Fibroblast of lung (primary cell): ENCODE results near the gene MXI1. TPM values are rescaled to one million over a fixed set of nuclear protein-coding genes. Genes with fewer than 3 reads are reported as not detected.

Experiments
- DNase-seq, 2 donors: peaks; one replicate each; pipeline versions ENCODE4 v3.0.0 to v3.0.0-alpha.2; 2010; ENCODE audit warnings: low read depth in 2 of 2
- H2AFZ ChIP-seq: 2 replicates; pipeline ENCODE4 v1.5.1; 2012; ENCODE audit warnings: low read length, control low read depth, inconsistent platforms
- H3K27ac ChIP-seq: 2 replicates; pipeline ENCODE4 v1.5.1; 2011; ENCODE audit warnings: low read length, control low read depth; ENCODE audit not compliant: insufficient read depth
- H3K27me3 ChIP-seq: 2 replicates; pipeline ENCODE4 v1.5.1; 2011; ENCODE audit warnings: mild to moderate bottlenecking, low read length; ENCODE audit not compliant: control insufficient read depth, insufficient read depth
- H3K36me3 ChIP-seq: 2 replicates; pipeline ENCODE4 v1.5.1; 2011; ENCODE audit warnings: low read length; ENCODE audit not compliant: control insufficient read depth, insufficient read depth
- H3K4me1 ChIP-seq: 2 replicates; pipeline ENCODE4 v1.5.1; 2011; ENCODE audit warnings: low read length; ENCODE audit not compliant: control insufficient read depth, insufficient read depth; ENCODE audit errors: extremely low read depth
- H3K4me2 ChIP-seq: 2 replicates; pipeline ENCODE4 v1.5.1; 2011; ENCODE audit warnings: low read length, control low read depth; ENCODE audit not compliant: insufficient read depth; ENCODE audit errors: extremely low read depth
- H3K4me3 ChIP-seq, 4 experiments: fragments of 200-600 bp in 1 of 4; sonication (generic) in 1 of 4; replicated peaks in 1 of 4; 2 replicates each; pipeline ENCODE4 v1.5.1; 2011 to 2016; ENCODE audit warnings: low read length in 4 of 4, low read depth in 3 of 4, mild to moderate bottlenecking in 3 of 4, control low read depth in 2 of 4, inconsistent platforms in 1 of 4, mixed read lengths in 1 of 4; ENCODE audit not compliant: insufficient read depth in 1 of 4; ENCODE audit errors: control extremely low read depth in 1 of 4
- H3K79me2 ChIP-seq: 2 replicates; pipeline ENCODE4 v1.5.1; 2012; ENCODE audit warnings: mild to moderate bottlenecking, low read length, inconsistent platforms; ENCODE audit not compliant: control insufficient read depth, insufficient read depth
- H3K9ac ChIP-seq: 2 replicates; pipeline ENCODE4 v1.5.1; 2011; ENCODE audit warnings: mild to moderate bottlenecking, low read length, control low read depth; ENCODE audit not compliant: insufficient read depth
- H3K9me3 ChIP-seq: 2 replicates; pipeline ENCODE4 v1.5.1; 2012; ENCODE audit warnings: low read depth, low read length; ENCODE audit not compliant: control insufficient read depth, insufficient read depth
- H4K20me1 ChIP-seq: 2 replicates; pipeline ENCODE4 v1.5.1; 2011; ENCODE audit warnings: low read length; ENCODE audit not compliant: control insufficient read depth, insufficient read depth; ENCODE audit errors: extremely low read depth
- CTCF ChIP-seq, 2 donors: IDR thresholded peaks in 1 of 2; conservative IDR thresholded peaks in 1 of 2; 1 replicate in 1 of 2; 2 replicates in 1 of 2; pipeline ENCODE4 v1.5.1; 2011 to 2012; ENCODE audit warnings: low read length in 2 of 2, control low read depth in 1 of 2, inconsistent platforms in 1 of 2, low read depth in 1 of 2, mild to moderate bottlenecking in 1 of 2
- EZH2 ChIP-seq: IDR thresholded peaks from 2 replicates; pipeline ENCODE4 v1.5.1; 2012; ENCODE audit warnings: low read length, control low read depth, mild to moderate bottlenecking; ENCODE audit errors: missing control alignments
- polyA plus RNA-seq, 2 donors: library from polyadenylated mRNA; depleted of rRNA in 1 of 2; stranded (reverse) in 1 of 2; unstranded in 1 of 2; fragments of >200 nt; gene quantifications; 2 replicates each; pipeline ENCODE4 v1.2.1, GENCODE V29; 2011 to 2012; ENCODE audit warnings: missing spikeins in 1 of 2
- total RNA-seq: library from RNA; depleted of rRNA; stranded (reverse); fragments of >200 nt; gene quantifications from 2 replicates; pipeline ENCODE4 v1.2.1, GENCODE V29; 2014

The MXI1 gene
- total and polyA plus RNA-seq, 2 donors (not counting 1 experiment from before 2014, with no cell fraction given) = 18.7 to 40.1 TPM

- TF ChIP-seq EZH2 = no peak
- no peak for TF ChIP-seq CTCF (conservative IDR thresholded peaks at IDR 0.05 in 1 of 2, IDR thresholded peaks at IDR 0.05 in 1 of 2; ENCODE audit: low read depth in 1 of 2, low read length in 2 of 2)
- no peak overlapping the region for H2AFZ ChIP-seq
- H4K20me1 ChIP-seq = no peaks in the 10 kb centered on the region
- no peaks in the 10 kb centered on the region for H3K4me1 ChIP-seq
- H3K79me2 ChIP-seq = no peaks in the 10 kb centered on the region
- H3K9ac ChIP-seq = no peak overlapping the region
- DNase-seq = no peak
- H3K27ac ChIP-seq = no peak overlapping the region
- H3K9me3 ChIP-seq = no peaks in the 10 kb centered on the region
- H3K4me3 ChIP-seq = no peak overlapping the region
- H3K4me2 ChIP-seq = no peak overlapping the region
- H3K27me3 ChIP-seq = no peaks in the 10 kb centered on the region
- H3K36me3 ChIP-seq = no peaks in the 10 kb centered on the region
Observed at GRCh38 chr10:110179220-110179619, 28.2 kb upstream of the MXI1 start.

- no peak overlapping the region for H3K4me3 ChIP-seq
- H3K36me3 ChIP-seq = no peaks in the 10 kb centered on the region
Observed at GRCh38 chr10:110181451-110181850, 26.0 kb upstream of the MXI1 start.

GRCh38 chr10:110181911-110182310, 25.5 kb upstream of the MXI1 start:
- H3K27me3 ChIP-seq = no peaks in the 10 kb centered on the region
- no peak overlapping the region for H3K9ac ChIP-seq
- H3K4me2 ChIP-seq = no peak overlapping the region
- H3K27ac ChIP-seq = no peak overlapping the region
- H2AFZ ChIP-seq = no peak overlapping the region
- H3K36me3 ChIP-seq = no peaks in the 10 kb centered on the region
- H3K4me1 ChIP-seq = no peaks in the 10 kb centered on the region
- no peak overlapping the region for H3K4me3 ChIP-seq
- H4K20me1 ChIP-seq = no peaks in the 10 kb centered on the region
- TF ChIP-seq CTCF (conservative IDR thresholded peaks at IDR 0.05 in 1 of 2, IDR thresholded peaks at IDR 0.05 in 1 of 2; ENCODE audit: low read depth in 1 of 2, low read length in 2 of 2) (no peak), EZH2 (no peak)
- no peaks in the 10 kb centered on the region for H3K79me2 ChIP-seq
- H3K9me3 ChIP-seq = no peaks in the 10 kb centered on the region
- DNase-seq = no peak

More at GRCh38 chr10:110181451-110181850, 26.0 kb upstream of the MXI1 start:
- H3K79me2 ChIP-seq = no peaks in the 10 kb centered on the region
- H4K20me1 ChIP-seq = no peaks in the 10 kb centered on the region
- no peak overlapping the region for H3K9ac ChIP-seq
- H2AFZ ChIP-seq = no peak overlapping the region
- no peaks in the 10 kb centered on the region for H3K9me3 ChIP-seq
- no peak for DNase-seq
- no peaks in the 10 kb centered on the region for H3K4me1 ChIP-seq
- TF ChIP-seq CTCF (conservative IDR thresholded peaks at IDR 0.05 in 1 of 2, IDR thresholded peaks at IDR 0.05 in 1 of 2; ENCODE audit: low read depth in 1 of 2, low read length in 2 of 2) (no peak), EZH2 (no peak)
- H3K27me3 ChIP-seq = no peaks in the 10 kb centered on the region
- H3K4me2 ChIP-seq = no peak overlapping the region
- no peak overlapping the region for H3K27ac ChIP-seq
